Keratinocyte (primary cell): ENCODE measurements around the gene STAG1.

ENCODE experiments used
- CTCF ChIP-seq, 3 experiments: IDR thresholded peaks in 1 of 3; conservative IDR thresholded peaks in 1 of 3; optimal IDR thresholded peaks in 1 of 3; 2 replicates in 2 of 3; 3 replicates in 1 of 3; pipeline versions ENCODE3 to v1.5.1; 2011; ENCODE audit warnings: low read length in 3 of 3, mild to moderate bottlenecking in 3 of 3, moderate library complexity in 2 of 3, control low read depth in 1 of 3, inconsistent platforms in 1 of 3; ENCODE audit not compliant: insufficient read depth in 2 of 3; ENCODE audit errors: extremely low read depth in 1 of 3
- EZH2 ChIP-seq: IDR thresholded peaks from one replicate; pipeline ENCODE4 v1.6.1; 2012; ENCODE audit warnings: inconsistent platforms, mild to moderate bottlenecking, low read length, moderate library complexity

- TF ChIP-seq CTCF (optimal IDR thresholded peaks at IDR 0.05 in 1 of 3, IDR thresholded peaks at IDR 0.05 in 1 of 3, conservative IDR thresholded peaks at IDR 0.05 in 1 of 3; ENCODE audit: extremely low read depth in 1 of 3, insufficient read depth in 2 of 3, low read length in 3 of 3): no peak
- TF ChIP-seq EZH2: no peak
Measured at GRCh38 chr3:136547293-136547692, 204.9 kb downstream of the STAG1 start.
